ENCODE measurements around the gene MYO1D. TPM values are rescaled to one million over a fixed set of nuclear protein-coding genes. Genes with fewer than 3 reads are reported as not detected.

The MYO1D gene
- total and polyA plus RNA-seq, 5 donors, result 5.8 to 17.0 (median 10.4) TPM

GRCh38 chr17:32485261-32486110, 391.4 kb downstream of the MYO1D start:
- no peak overlapping the region for H3K27ac ChIP-seq (ENCODE audit: low read length)
- peaks cover 6% of the 10 kb centered on the region for H3K4me1 ChIP-seq (ENCODE audit: control insufficient read depth, insufficient read depth, low read length)
- 65% methylated on average over 12 of the region's 12 CpGs for WGBS
- no peaks in the 10 kb centered on the region for H3K27me3 ChIP-seq (ENCODE audit: control insufficient read depth, insufficient read depth)
- DNase-seq (peak in 1 of 3 donors; percentile 43), ATAC-seq (no peak)
- intact Hi-C loops (cut with DNase I), result loop anchor here in 2 of 4 donors (10.0 kb wide), 2 partner anchors 169 to 269 kb away; no protein-coding TSS in a partner anchor
- no peaks in the 10 kb centered on the region for H3K9me3 ChIP-seq (ENCODE audit: control insufficient read depth, low read length)
- H3K4me3 ChIP-seq (ENCODE audit: low read length), result peak overlapping the region; percentile 96

- WGBS, result 72% methylated on average over 11 of the region's 11 CpGs
- peaks cover 6% of the 10 kb centered on the region for H3K4me1 ChIP-seq (ENCODE audit: control insufficient read depth, insufficient read depth, low read length)
- ATAC-seq (no peak), DNase-seq (peak in 1 of 3 donors; percentile 68)
- no peak overlapping the region for H3K4me3 ChIP-seq (ENCODE audit: low read length)
- no peaks in the 10 kb centered on the region for H3K27me3 ChIP-seq (ENCODE audit: control insufficient read depth, insufficient read depth)
- no peak overlapping the region for H3K27ac ChIP-seq (ENCODE audit: low read length)
- intact Hi-C loops (cut with DNase I), result loop anchor here in 3 of 4 donors (5.0 to 10.0 kb wide), 3 partner anchors 170 to 270 kb away; no protein-coding TSS in a partner anchor
- H3K9me3 ChIP-seq (ENCODE audit: control insufficient read depth, low read length), result no peaks in the 10 kb centered on the region
Measured at GRCh38 chr17:32484628-32485027, 392.3 kb downstream of the MYO1D start.

GRCh38 chr17:32484041-32484461, 392.9 kb downstream of the MYO1D start:
- DNase-seq (no peak), ATAC-seq (no peak)
- peaks cover 6% of the 10 kb centered on the region for H3K4me1 ChIP-seq (ENCODE audit: control insufficient read depth, insufficient read depth, low read length)
- no peaks in the 10 kb centered on the region for H3K27me3 ChIP-seq (ENCODE audit: control insufficient read depth, insufficient read depth)
- peak overlapping the region; percentile 61 for H3K27ac ChIP-seq (ENCODE audit: low read length)
- intact Hi-C loops (cut with DNase I), result loop anchor here in 3 of 4 donors (5.0 to 10.0 kb wide), 3 partner anchors 171 to 271 kb away; no protein-coding TSS in a partner anchor
- H3K9me3 ChIP-seq (ENCODE audit: control insufficient read depth, low read length), result no peaks in the 10 kb centered on the region
- no peak overlapping the region for H3K4me3 ChIP-seq (ENCODE audit: low read length)
- 61% methylated on average over 4 of the region's 4 CpGs for WGBS

GRCh38 chr17:32483451-32484019, 393.4 kb downstream of the MYO1D start:
- peak; percentile 87 to 95 (median 95) for DNase-seq
- H3K9me3 ChIP-seq (ENCODE audit: control insufficient read depth, low read length), result no peaks in the 10 kb centered on the region
- 10% methylated on average over 7 of the region's 7 CpGs for WGBS
- ATAC-seq, result peak; percentile 82 to 88
- peaks cover 6% of the 10 kb centered on the region for H3K4me1 ChIP-seq (ENCODE audit: control insufficient read depth, insufficient read depth, low read length)
- peak overlapping the region; percentile 61 for H3K27ac ChIP-seq (ENCODE audit: low read length)
- H3K27me3 ChIP-seq (ENCODE audit: control insufficient read depth, insufficient read depth), result no peaks in the 10 kb centered on the region
- intact Hi-C loops (cut with DNase I), result loop anchor here in 3 of 4 donors (5.0 to 10.0 kb wide), 3 partner anchors 171 to 271 kb away; no protein-coding TSS in a partner anchor
- no peak overlapping the region for H3K4me3 ChIP-seq (ENCODE audit: low read length)

- WGBS, result 64% methylated on average over 11 of the region's 11 CpGs
- Histone ChIP-seq H3K4me1 (ENCODE audit: control insufficient read depth, insufficient read depth, low read length) (peaks cover 6% of the 10 kb centered on the region), H3K27ac (ENCODE audit: low read length) (no peak overlapping the region), H3K4me3 (ENCODE audit: low read length) (no peak overlapping the region), H3K9me3 (ENCODE audit: control insufficient read depth, low read length) (no peaks in the 10 kb centered on the region), H3K27me3 (ENCODE audit: control insufficient read depth, insufficient read depth) (no peaks in the 10 kb centered on the region)
- intact Hi-C loops (cut with DNase I), result loop anchor here in 3 of 4 donors (5.0 to 10.0 kb wide), 3 partner anchors 172 to 272 kb away; no protein-coding TSS in a partner anchor
- ATAC-seq, result no peak
- no peak for DNase-seq
Measured at GRCh38 chr17:32482568-32483320, 394.2 kb downstream of the MYO1D start.

- DNase-seq (no peak), ATAC-seq (no peak)
- Histone ChIP-seq H3K27ac (ENCODE audit: low read length) (no peak overlapping the region), H3K9me3 (ENCODE audit: control insufficient read depth, low read length) (no peaks in the 10 kb centered on the region), H3K4me3 (ENCODE audit: low read length) (no peak overlapping the region), H3K27me3 (ENCODE audit: control insufficient read depth, insufficient read depth) (no peaks in the 10 kb centered on the region), H3K4me1 (ENCODE audit: control insufficient read depth, insufficient read depth, low read length) (peaks cover 6% of the 10 kb centered on the region)
- 78% methylated on average over 8 of the region's 8 CpGs for WGBS
- intact Hi-C loops (cut with DNase I), result loop anchor here in 3 of 4 donors (5.0 to 10.0 kb wide), 3 partner anchors 174 to 274 kb away; no protein-coding TSS in a partner anchor
Measured at GRCh38 chr17:32481193-32481592, 395.7 kb downstream of the MYO1D start.

GRCh38 chr17:32479074-32479617, 397.8 kb downstream of the MYO1D start:
- Histone ChIP-seq H3K4me3 (ENCODE audit: low read length) (no peak overlapping the region), H3K27ac (ENCODE audit: low read length) (no peak overlapping the region), H3K27me3 (ENCODE audit: control insufficient read depth, insufficient read depth) (no peaks in the 10 kb centered on the region), H3K9me3 (ENCODE audit: control insufficient read depth, low read length) (no peaks in the 10 kb centered on the region), H3K4me1 (ENCODE audit: control insufficient read depth, insufficient read depth, low read length) (peaks cover 3% of the 10 kb centered on the region)
- 65% methylated on average over 5 of the region's 5 CpGs for whole genome bisulfite sequencing
- ATAC-seq (no peak), DNase-seq (no peak)
- intact Hi-C loops (cut with DNase I), result no loop called here

GRCh38 chr17:32477220-32477619, 399.7 kb downstream of the MYO1D start:
- DNase-seq (no peak), ATAC-seq (no peak)
- Histone ChIP-seq H3K9me3 (ENCODE audit: control insufficient read depth, low read length) (no peaks in the 10 kb centered on the region), H3K4me1 (ENCODE audit: control insufficient read depth, insufficient read depth, low read length) (no peaks in the 10 kb centered on the region), H3K27ac (ENCODE audit: low read length) (no peak overlapping the region), H3K4me3 (ENCODE audit: low read length) (no peak overlapping the region), H3K27me3 (ENCODE audit: control insufficient read depth, insufficient read depth) (no peaks in the 10 kb centered on the region)
- WGBS, result 92% methylated on average over 8 of the region's 8 CpGs
- intact Hi-C loops (cut with DNase I), result no loop called here

GRCh38 chr17:32475258-32475657, 401.7 kb downstream of the MYO1D start:
- Histone ChIP-seq H3K4me1 (ENCODE audit: control insufficient read depth, insufficient read depth, low read length) (no peaks in the 10 kb centered on the region), H3K9me3 (ENCODE audit: control insufficient read depth, low read length) (no peaks in the 10 kb centered on the region), H3K27ac (ENCODE audit: low read length) (no peak overlapping the region), H3K4me3 (ENCODE audit: low read length) (no peak overlapping the region), H3K27me3 (ENCODE audit: control insufficient read depth, insufficient read depth) (no peaks in the 10 kb centered on the region)
- DNase-seq (no peak), ATAC-seq (no peak)
- 85% methylated on average over 3 of the region's 3 CpGs for WGBS
- intact Hi-C loops (cut with DNase I), result no loop called here

GRCh38 chr17:32471652-32472051, 405.3 kb downstream of the MYO1D start:
- WGBS, result 90% methylated on average over 4 of the region's 4 CpGs
- Histone ChIP-seq H3K27me3 (ENCODE audit: control insufficient read depth, insufficient read depth) (no peaks in the 10 kb centered on the region), H3K27ac (ENCODE audit: low read length) (no peak overlapping the region), H3K4me3 (ENCODE audit: low read length) (no peak overlapping the region), H3K9me3 (ENCODE audit: control insufficient read depth, low read length) (no peaks in the 10 kb centered on the region), H3K4me1 (ENCODE audit: control insufficient read depth, insufficient read depth, low read length) (no peaks in the 10 kb centered on the region)
- DNase-seq (no peak), ATAC-seq (no peak)
- intact Hi-C loops (cut with DNase I), result no loop called here

All from right cardiac atrium (tissue), 5 donors.